H9 (cell line): ENCODE measurements around the gene TCF25. TPM values are rescaled to one million over a fixed set of nuclear protein-coding genes. Genes with fewer than 3 reads are reported as not detected.

Experiments used
- DNase-seq: peaks from one replicate; pipeline ENCODE4 v3.0.0-alpha.2; 2017
- H2AFZ ChIP-seq: one replicate; pipeline ENCODE4 v1.6.1; 2013; ENCODE audit warnings: mild to moderate bottlenecking, low read length, control low read depth, moderate library complexity
- H2AK5ac ChIP-seq: 2 replicates; pipeline ENCODE4 v1.6.1; 2013; ENCODE audit warnings: low read length, control low read depth, mixed read lengths; ENCODE audit not compliant: insufficient read length
- H2BK120ac ChIP-seq: one replicate; pipeline ENCODE4 v1.6.1; 2013; ENCODE audit warnings: low read depth, mild to moderate bottlenecking, low read length, control low read depth, inconsistent platforms; ENCODE audit not compliant: poor library complexity, severe bottlenecking
- H2BK12ac ChIP-seq: 2 replicates; pipeline ENCODE4 v1.6.1; 2013; ENCODE audit warnings: low read length, control low read depth, mixed read lengths, low read depth; ENCODE audit not compliant: insufficient read length
- H2BK15ac ChIP-seq: 2 replicates; pipeline ENCODE4 v1.6.1; 2013; ENCODE audit warnings: low read depth, low read length, control low read depth
- H2BK20ac ChIP-seq: one replicate; pipeline ENCODE4 v1.6.1; 2013; ENCODE audit warnings: low read depth, mild to moderate bottlenecking, low read length, control low read depth, inconsistent platforms; ENCODE audit not compliant: poor library complexity, severe bottlenecking
- H2BK5ac ChIP-seq: 2 replicates; pipeline ENCODE4 v1.6.1; 2013; ENCODE audit warnings: low read length, control low read depth, mixed read lengths; ENCODE audit not compliant: insufficient read length
- H3K14ac ChIP-seq: 2 replicates; pipeline ENCODE4 v1.6.1; 2013; ENCODE audit warnings: low read length, control low read depth; ENCODE audit not compliant: insufficient read depth
- H3K18ac ChIP-seq: 2 replicates; pipeline ENCODE4 v1.6.1; 2013; ENCODE audit warnings: low read depth, mild to moderate bottlenecking, mixed read lengths, low read length, control low read depth; ENCODE audit not compliant: insufficient read length
- H3K23ac ChIP-seq: 2 replicates; pipeline ENCODE4 v1.6.1; 2013; ENCODE audit warnings: low read length, control low read depth, mixed read lengths, low read depth; ENCODE audit not compliant: insufficient read length
- H3K23me2 ChIP-seq: 2 replicates; pipeline ENCODE4 v1.6.1; 2013; ENCODE audit warnings: low read depth, mild to moderate bottlenecking, mixed read lengths, low read length, control low read depth; ENCODE audit not compliant: insufficient read length, poor library complexity, severe bottlenecking
- H3K27ac ChIP-seq: 2 replicates; pipeline ENCODE4 v1.5.1; 2013; ENCODE audit warnings: low read length, control low read depth, mixed read lengths, low read depth; ENCODE audit not compliant: insufficient read length
- H3K27me3 ChIP-seq: 2 replicates; pipeline ENCODE4 v1.6.1; 2013; ENCODE audit warnings: low read length, control low read depth, inconsistent platforms; ENCODE audit not compliant: insufficient read depth
- H3K4ac ChIP-seq: 2 replicates; pipeline ENCODE4 v1.6.1; 2013; ENCODE audit warnings: low read depth, mild to moderate bottlenecking, control low read depth, inconsistent platforms, low read length, moderate library complexity
- H3K4me1 ChIP-seq: 2 replicates; pipeline ENCODE4 v1.6.1; 2013; ENCODE audit warnings: low read length, control low read depth, inconsistent platforms; ENCODE audit not compliant: insufficient read depth
- H3K4me2 ChIP-seq: 2 replicates; pipeline ENCODE4 v1.6.1; 2013; ENCODE audit warnings: low read length, control low read depth, mixed read lengths; ENCODE audit not compliant: insufficient read length, insufficient read depth
- H3K56ac ChIP-seq: 2 replicates; pipeline ENCODE4 v1.6.1; 2013; ENCODE audit warnings: low read depth, mild to moderate bottlenecking, mixed read lengths, low read length, control low read depth; ENCODE audit not compliant: insufficient read length
- H3K79me1 ChIP-seq: 2 replicates; pipeline ENCODE4 v1.6.1; 2013; ENCODE audit warnings: low read depth, mild to moderate bottlenecking, moderate library complexity, low read length, control low read depth, inconsistent platforms; ENCODE audit not compliant: insufficient read depth, poor library complexity, severe bottlenecking
- H3K79me2 ChIP-seq: 2 replicates; pipeline ENCODE4 v1.6.1; 2013; ENCODE audit warnings: low read length, control low read depth, inconsistent platforms; ENCODE audit not compliant: insufficient read depth
- H3K9ac ChIP-seq: 2 replicates; pipeline ENCODE4 v1.6.1; 2013; ENCODE audit warnings: low read length, control low read depth, mixed read lengths; ENCODE audit not compliant: insufficient read length; ENCODE audit errors: extremely low read depth
- H3K9me3 ChIP-seq: one replicate; pipeline ENCODE4 v1.6.1; 2013; ENCODE audit warnings: low read depth, low read length, inconsistent platforms; ENCODE audit not compliant: control insufficient read depth
- H3T11ph ChIP-seq: one replicate; pipeline ENCODE4 v1.6.1; 2013; ENCODE audit warnings: mild to moderate bottlenecking, low read length, control low read depth, inconsistent platforms
- H4K20me1 ChIP-seq: one replicate; pipeline ENCODE4 v1.6.1; 2013; ENCODE audit not compliant: control insufficient read depth, insufficient read length, insufficient read depth
- H4K5ac ChIP-seq: 2 replicates; pipeline ENCODE4 v1.6.1; 2013; ENCODE audit warnings: low read depth, mild to moderate bottlenecking, mixed read lengths, low read length, control low read depth; ENCODE audit not compliant: insufficient read length
- H4K8ac ChIP-seq: replicated peaks from 2 replicates; pipeline ENCODE4 v1.6.1; 2013; ENCODE audit warnings: low read length, control low read depth, mixed read lengths, low read depth; ENCODE audit not compliant: insufficient read length
- H4K91ac ChIP-seq: 2 replicates; pipeline ENCODE4 v1.6.1; 2013; ENCODE audit warnings: low read depth, mild to moderate bottlenecking, moderate library complexity, mixed read lengths, low read length, control low read depth; ENCODE audit not compliant: insufficient read length
- H3K27ac Mint-ChIP-seq, 3 experiments: 2 replicates in 2 of 3; 3 replicates in 1 of 3; pipeline ENCODE4 v1.8.0; 2020 to 2021; ENCODE audit warnings: mixed read lengths in 3 of 3, mild to moderate bottlenecking in 1 of 3, moderate library complexity in 1 of 3
- H3K27me3 Mint-ChIP-seq: 2 replicates; pipeline ENCODE4 v1.8.0; 2021; ENCODE audit warnings: low read depth, mild to moderate bottlenecking, moderate library complexity, mixed read lengths
- H3K36me3 Mint-ChIP-seq, 3 experiments: 2 replicates in 2 of 3; 3 replicates in 1 of 3; pipeline ENCODE4 v1.8.0; 2020 to 2021; ENCODE audit warnings: low read depth in 3 of 3, mixed read lengths in 3 of 3; ENCODE audit not compliant: insufficient read depth in 1 of 3
- H3K4me1 Mint-ChIP-seq, 2 experiments: 2 replicates each; pipeline ENCODE4 v1.8.0; 2020; ENCODE audit warnings: mixed read lengths in 2 of 2
- H3K4me3 Mint-ChIP-seq, 2 experiments: 2 replicates in 1 of 2; 3 replicates in 1 of 2; pipeline ENCODE4 v1.8.0; 2020 to 2021; ENCODE audit warnings: mild to moderate bottlenecking in 2 of 2, mixed read lengths in 2 of 2, moderate library complexity in 1 of 2
- H3K9me3 Mint-ChIP-seq, 2 experiments: 2 replicates in 1 of 2; 3 replicates in 1 of 2; pipeline ENCODE4 v1.8.0; 2020; ENCODE audit warnings: mild to moderate bottlenecking in 2 of 2, mixed read lengths in 2 of 2, moderate library complexity in 1 of 2
- WGBS: extraction: QIAGEN DNeasy Blood & Tissue Kit; methylation state at CpG from one replicate; pipeline ENCODE4 v1.1.7; 2013; ENCODE audit warnings: missing lambda C conversion rate, low lambda C conversion rate, mixed read lengths; ENCODE audit not compliant: insufficient read length; ENCODE audit errors: extremely low coverage; 5-methylcytosine and 5-hydroxymethylcytosine counted together
- total RNA-seq: library from RNA; stranded (reverse); gene quantifications from 2 replicates; pipeline ENCODE4 v1.2.1, GENCODE V29; 2021
- TF ChIP-seq, protein P1 (sequence below): fragments of 200-600 bp; sonication (generic); conservative IDR thresholded peaks from 3 replicates; pipeline ENCODE4 v1.8.0; 2021; ENCODE audit warnings: antibody characterized with exemption, mild to moderate bottlenecking

TCF25 gene
- total RNA-seq, 1 experiment from 2014 or later = 109 TPM

DNA sequence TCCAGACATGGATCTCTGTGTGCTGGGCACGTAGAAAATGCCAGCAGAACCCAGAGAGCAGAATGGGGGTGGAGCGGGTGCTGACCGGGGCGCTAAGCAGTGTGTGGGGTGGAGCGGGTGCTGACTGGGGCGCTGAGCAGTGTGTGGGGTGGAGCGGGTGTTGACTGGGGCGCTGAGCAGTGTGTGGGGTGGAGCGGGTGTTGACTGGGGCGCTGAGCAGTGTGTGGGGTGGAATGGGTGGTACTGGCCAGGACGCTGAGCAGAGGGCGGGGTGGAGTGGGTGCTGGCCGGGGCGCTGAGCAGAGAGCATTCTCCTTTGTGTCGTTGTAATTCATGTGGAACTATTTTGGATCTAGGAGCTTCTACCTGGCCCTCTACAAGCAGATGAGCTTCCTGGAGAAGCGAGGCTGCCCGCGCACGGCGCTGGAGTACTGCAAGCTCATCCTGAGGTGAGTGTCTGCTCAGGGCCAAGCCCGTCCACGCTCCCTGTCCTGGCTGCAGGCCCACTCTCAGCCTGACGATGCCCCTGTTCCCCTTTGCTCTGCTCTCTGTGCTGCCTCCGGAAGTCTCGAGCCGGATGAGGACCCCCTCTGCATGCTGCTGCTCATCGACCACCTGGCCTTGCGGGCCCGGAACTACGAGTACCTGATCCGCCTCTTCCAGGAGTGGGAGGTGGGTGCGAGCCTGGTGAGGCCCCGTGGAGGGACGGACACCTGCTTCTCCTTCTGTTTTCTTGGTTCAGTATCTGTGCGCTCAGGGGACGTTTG, 25.0 kb downstream of the TCF25 start:
- no peak overlapping the region for H3K4ac ChIP-seq
- H3K27ac ChIP-seq = no peak overlapping the region
- H3K79me2 ChIP-seq = no peaks in the 10 kb centered on the region
- no peak overlapping the region for H4K5ac ChIP-seq
- H3K4me3 Mint-ChIP-seq = no peak overlapping the region
- H3K36me3 Mint-ChIP-seq = peaks cover 25 to 61% (median 55%) of the 10 kb centered on the region in 3 experiments
- no peaks in the 10 kb centered on the region for H3K23me2 ChIP-seq
- no peak overlapping the region for H4K91ac ChIP-seq
- H3K27me3 ChIP-seq = no peaks in the 10 kb centered on the region
- H2BK20ac ChIP-seq = no peak overlapping the region
- H3T11ph ChIP-seq = no peak overlapping the region
- H3K4me1 ChIP-seq = no peaks in the 10 kb centered on the region
- no CpG with 5 or more reads among the region's 36 CpGs for WGBS
- no peak overlapping the region for H2BK12ac ChIP-seq
- H3K27me3 Mint-ChIP-seq = no peaks in the 10 kb centered on the region
- no peak overlapping the region for H3K14ac ChIP-seq
- no peaks in the 10 kb centered on the region for H3K79me1 ChIP-seq
- TF ChIP-seq, protein P1, sequence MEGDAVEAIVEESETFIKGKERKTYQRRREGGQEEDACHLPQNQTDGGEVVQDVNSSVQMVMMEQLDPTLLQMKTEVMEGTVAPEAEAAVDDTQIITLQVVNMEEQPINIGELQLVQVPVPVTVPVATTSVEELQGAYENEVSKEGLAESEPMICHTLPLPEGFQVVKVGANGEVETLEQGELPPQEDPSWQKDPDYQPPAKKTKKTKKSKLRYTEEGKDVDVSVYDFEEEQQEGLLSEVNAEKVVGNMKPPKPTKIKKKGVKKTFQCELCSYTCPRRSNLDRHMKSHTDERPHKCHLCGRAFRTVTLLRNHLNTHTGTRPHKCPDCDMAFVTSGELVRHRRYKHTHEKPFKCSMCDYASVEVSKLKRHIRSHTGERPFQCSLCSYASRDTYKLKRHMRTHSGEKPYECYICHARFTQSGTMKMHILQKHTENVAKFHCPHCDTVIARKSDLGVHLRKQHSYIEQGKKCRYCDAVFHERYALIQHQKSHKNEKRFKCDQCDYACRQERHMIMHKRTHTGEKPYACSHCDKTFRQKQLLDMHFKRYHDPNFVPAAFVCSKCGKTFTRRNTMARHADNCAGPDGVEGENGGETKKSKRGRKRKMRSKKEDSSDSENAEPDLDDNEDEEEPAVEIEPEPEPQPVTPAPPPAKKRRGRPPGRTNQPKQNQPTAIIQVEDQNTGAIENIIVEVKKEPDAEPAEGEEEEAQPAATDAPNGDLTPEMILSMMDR = no peak
- no peaks in the 10 kb centered on the region for H3K4me1 Mint-ChIP-seq
- H2AFZ ChIP-seq = no peak overlapping the region
- H3K9me3 Mint-ChIP-seq = no peaks in the 10 kb centered on the region
- no peak overlapping the region for H3K4me2 ChIP-seq
- no peaks in the 10 kb centered on the region for H4K20me1 ChIP-seq
- H3K9ac ChIP-seq = no peak overlapping the region
- H3K23ac ChIP-seq = no peak overlapping the region
- H3K27ac Mint-ChIP-seq = peak overlapping the region; percentile 20 to 52 (median 49); a peak in 4 of 7 replicates
- no peak overlapping the region for H2AK5ac ChIP-seq
- H2BK5ac ChIP-seq = no peak overlapping the region
- H4K8ac ChIP-seq = no peak overlapping the region
- no peak overlapping the region for H2BK15ac ChIP-seq
- H3K56ac ChIP-seq = no peak overlapping the region
- DNase-seq = no peak
- H3K9me3 ChIP-seq = no peaks in the 10 kb centered on the region
- no peak overlapping the region for H3K18ac ChIP-seq
- H2BK120ac ChIP-seq = no peak overlapping the region
